Epithelial cell of esophagus (primary cell): ENCODE measurements around the gene EPGN.
A peak's percentile ranks its signal among the peaks of the same experiment; 100 is the strongest.

ENCODE experiments used
- DNase-seq: peaks from one replicate; pipeline ENCODE4 v3.0.0; 2010; ENCODE audit warnings: low read depth
- H3K4me3 ChIP-seq: 2 replicates; pipeline ENCODE4 v1.5.1; 2011; ENCODE audit warnings: mild to moderate bottlenecking, low read length, control low read depth
- CTCF ChIP-seq: IDR thresholded peaks from 2 replicates; pipeline ENCODE4 v1.5.1; 2011; ENCODE audit warnings: low read depth, mild to moderate bottlenecking, low read length, control low read depth, inconsistent platforms; ENCODE audit not compliant: insufficient read depth; ENCODE audit errors: missing control alignments

Gene EPGN

DNA sequence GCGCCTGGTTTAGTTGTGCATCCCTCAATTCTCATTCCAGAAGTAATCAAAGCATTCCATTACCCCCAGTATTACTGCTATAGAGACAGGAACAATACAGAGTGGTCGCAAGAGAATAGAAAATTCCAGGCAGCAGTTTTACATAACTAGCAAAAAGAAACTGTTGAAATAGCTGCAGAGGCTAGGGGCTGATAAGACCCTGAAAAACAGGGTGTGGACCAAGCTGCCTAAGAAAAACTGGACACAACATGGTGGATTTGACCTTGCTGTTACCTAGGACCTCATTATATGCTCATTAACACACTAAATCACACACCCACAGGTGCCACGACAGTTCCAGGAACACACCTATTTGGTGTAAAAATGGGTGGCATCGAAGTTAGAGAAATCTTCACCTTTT lies 15.4 kb downstream of the EPGN start:
- H3K4me3 ChIP-seq, result no peak overlapping the region
- TF ChIP-seq CTCF, result no peak
- DNase-seq, result no peak

- TF ChIP-seq CTCF, result no peak
- H3K4me3 ChIP-seq, result no peak overlapping the region
- no peak for DNase-seq
Observed at GRCh38 chr4:74324262-74324661, 16.0 kb downstream of the EPGN start.

- TF ChIP-seq CTCF, result no peak
- no peak for DNase-seq
- H3K4me3 ChIP-seq, result no peak overlapping the region
Observed at GRCh38 chr4:74325886-74326285, 17.6 kb downstream of the EPGN start.

GRCh38 chr4:74327762-74328161 lies 19.5 kb downstream of the EPGN start:
- no peak for TF ChIP-seq CTCF
- H3K4me3 ChIP-seq, result no peak overlapping the region
- peak; percentile 59 for DNase-seq

DNA sequence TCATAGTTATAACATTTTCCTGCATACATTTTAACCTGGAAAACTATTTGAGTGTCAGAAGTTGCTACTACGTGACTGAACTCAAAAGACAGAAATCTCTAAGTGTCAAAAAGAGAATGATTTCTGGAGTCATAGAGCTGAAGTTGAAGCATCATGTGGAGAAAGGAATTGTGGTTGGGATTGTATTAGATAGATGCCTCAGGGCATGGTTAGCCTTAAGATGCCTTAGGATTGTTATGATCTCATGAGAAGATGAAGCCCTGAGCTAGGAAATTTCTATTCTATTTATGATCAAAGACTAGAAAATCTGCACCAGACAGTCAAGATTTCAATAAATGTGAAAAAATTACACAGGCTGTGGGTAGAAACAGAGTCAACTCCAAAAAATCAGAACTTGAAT lies 20.2 kb downstream of the EPGN start:
- peak; percentile 41 for DNase-seq
- H3K4me3 ChIP-seq, result no peak overlapping the region
- TF ChIP-seq CTCF, result no peak

- no peak for DNase-seq
- no peak for TF ChIP-seq CTCF
- H3K4me3 ChIP-seq, result no peak overlapping the region
Observed at GRCh38 chr4:74329307-74329706, 21.0 kb downstream of the EPGN start.

DNA sequence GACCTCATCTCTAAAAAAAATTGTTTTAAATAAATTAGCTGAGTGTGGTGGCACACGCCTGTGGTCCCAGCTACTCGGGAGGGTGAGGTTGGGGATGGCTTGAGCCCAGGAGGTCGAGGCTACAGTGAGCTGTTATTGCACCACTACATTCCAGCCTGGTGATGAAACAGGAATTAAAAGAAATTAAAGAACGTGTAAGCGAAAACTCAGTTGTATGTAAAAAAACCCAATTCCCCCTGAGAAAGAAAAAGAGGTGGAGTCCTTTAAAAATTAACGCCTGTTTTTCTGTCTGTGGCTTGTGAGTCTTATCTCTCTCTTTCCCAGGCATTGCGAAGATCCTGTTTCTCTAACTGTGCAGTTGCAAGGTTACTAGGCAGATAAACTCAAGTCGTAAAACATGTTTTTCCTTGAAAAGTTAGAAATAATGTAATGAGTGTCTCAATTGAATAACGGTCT lies 22.1 kb downstream of the EPGN start:
- no peak overlapping the region for H3K4me3 ChIP-seq
- no peak for DNase-seq
- TF ChIP-seq CTCF, result no peak
